GM12891 (cell line): ENCODE results near the gene MTFR1L.

ENCODE experiments used
- PAX5 ChIP-seq: IDR thresholded peaks from 2 replicates; pipeline ENCODE4 v1.6.1; 2011; ENCODE audit warnings: low read length, moderate library complexity, mild to moderate bottlenecking; ENCODE audit not compliant: insufficient read depth, severe bottlenecking
- POLR2A ChIP-seq: IDR thresholded peaks from 2 replicates; pipeline ENCODE4 v1.6.1; 2011; ENCODE audit warnings: low read depth, low read length, control low read depth
- POLR2AphosphoS5 ChIP-seq: IDR thresholded peaks from 2 replicates; pipeline ENCODE4 v1.6.1; 2011; ENCODE audit warnings: low read depth, low read length, control low read depth
- TAF1 ChIP-seq: IDR thresholded peaks from 2 replicates; pipeline ENCODE4 v1.6.1; 2011; ENCODE audit warnings: low read depth, low read length, control low read depth

- TF ChIP-seq TAF1 (no peak), POLR2A (no peak), POLR2AphosphoS5 (no peak), PAX5 (no peak)
These were observed 38.7 kb upstream of the MTFR1L start for GRCh38 chr1:25781130-25781433.
